HCT116 (cell line): Measurements from ENCODE around the gene ZMYND11. TPM values are rescaled to one million over a fixed set of nuclear protein-coding genes. Genes with fewer than 3 reads are reported as not detected.

ENCODE experiments used
- ATAC-seq: fragments of 200-7000 bp; cut with Tn5 transposase; 2 replicates; pipeline ENCODE4 v1.9.1; 2020; ENCODE audit warnings: mild to moderate bottlenecking, moderate library complexity
- BruUV-seq: library from RNA; stranded (reverse); fragments of 400-500 nt; replicated peaks from 2 replicates; lab custom pipeline; 2021; lab: Mats Ljungman, UMichigan
- CTCF ChIA-PET: fragments of 300-600 bp; sonication (Branson Sonifier 250); formaldehyde crosslinking; loops from one replicate; lab custom pipeline; 2021; ENCODE audit warnings: antibody characterized with exemption; lab: Charles Lee
- POLR2A ChIA-PET: fragments of 300-600, 350-600 bp; sonication (Branson Sonifier 250); formaldehyde crosslinking; loops from one replicate; lab custom pipeline; 2021; ENCODE audit warnings: antibody characterized with exemption; lab: Charles Lee
- RAD21 ChIA-PET, 2 experiments: fragments of 300-600 bp; sonication (Branson Sonifier 250); formaldehyde crosslinking; loops; one replicate each; lab custom pipeline; 2023; ENCODE audit warnings: low total read pairs in 2 of 2; ENCODE audit not compliant: uncharacterized antibody in 2 of 2, unreplicated experiment in 2 of 2, low non-redundant PET in 1 of 2; lab: Charles Lee
- DNase-seq: peaks from one replicate; pipeline ENCODE4 v3.0.0-alpha.2; 2010; ENCODE audit warnings: low read depth, low spot score
- H2AFZ ChIP-seq: fragments of 200-600 bp; shearing (Covaris generic), sonication (generic); 2 replicates; pipeline ENCODE4 v1.6.1; 2017; ENCODE audit warnings: low read depth, mixed run types, mixed read lengths, antibody characterized with exemption, low read length; ENCODE audit not compliant: poor library complexity, severe bottlenecking
- H3K27ac ChIP-seq: 2 replicates; pipeline ENCODE4 v1.5.1; 2012; ENCODE audit warnings: low read depth, low read length
- H3K27me3 ChIP-seq: fragments of 200-600 bp; sonication (generic); 2 replicates; pipeline ENCODE4 v1.6.1; 2016; ENCODE audit warnings: mixed run types, low read length, mixed read lengths; ENCODE audit not compliant: insufficient read depth
- H3K36me3 ChIP-seq, 2 experiments: fragments of 200-500 bp in 1 of 2; fragments of 200-600 bp in 1 of 2; sonication (Bioruptor generic) in 1 of 2; sonication (generic) in 1 of 2; 2 replicates each; pipeline versions ENCODE4 v1.5.1 to v1.6.1; 2014 to 2016; ENCODE audit warnings: low read length in 2 of 2, inconsistent platforms in 1 of 2, mixed read lengths in 1 of 2, mixed run types in 1 of 2; ENCODE audit not compliant: insufficient read depth in 2 of 2, control insufficient read depth in 1 of 2
- H3K4me1 ChIP-seq, 2 experiments: fragments of 200-600 bp in 1 of 2; sonication (generic) in 1 of 2; 2 replicates each; pipeline versions ENCODE4 v1.5.1 to v1.6.1; 2012 to 2017; ENCODE audit warnings: low read length in 2 of 2, inconsistent platforms in 1 of 2, mild to moderate bottlenecking in 1 of 2, mixed read lengths in 1 of 2, mixed run types in 1 of 2, moderate library complexity in 1 of 2; ENCODE audit not compliant: insufficient read depth in 2 of 2, control insufficient read depth in 1 of 2
- H3K4me2 ChIP-seq: fragments of 200-600 bp; sonication (generic); 2 replicates; pipeline ENCODE4 v1.6.1; 2017; ENCODE audit warnings: mixed run types, low read length, mixed read lengths
- H3K4me3 ChIP-seq, 2 experiments: fragments of 200-600 bp in 1 of 2; sonication (generic) in 1 of 2; replicated peaks in 1 of 2; 2 replicates each; pipeline ENCODE4 v1.5.1; 2011 to 2016; ENCODE audit warnings: low read length in 2 of 2, control low read depth in 1 of 2, low read depth in 1 of 2, mild to moderate bottlenecking in 1 of 2, mixed read lengths in 1 of 2, mixed run types in 1 of 2
- H3K79me2 ChIP-seq: fragments of 200-600 bp; sonication (generic); 2 replicates; pipeline ENCODE4 v1.6.1; 2017; ENCODE audit warnings: mild to moderate bottlenecking, mixed run types, low read length, moderate library complexity, mixed read lengths; ENCODE audit not compliant: insufficient read depth
- H3K9ac ChIP-seq: fragments of 200-600 bp; sonication (generic); 2 replicates; pipeline ENCODE4 v1.6.1; 2016; ENCODE audit warnings: low read length, mixed read lengths
- H3K9me2 ChIP-seq: fragments of 200-600 bp; sonication (generic), shearing (Covaris generic); 2 replicates; pipeline ENCODE4 v1.6.1; 2017; ENCODE audit warnings: mixed run types, mild to moderate bottlenecking, moderate library complexity; ENCODE audit not compliant: insufficient read depth
- H3K9me3 ChIP-seq, 2 experiments: fragments of 200-500 bp in 1 of 2; fragments of 200-600 bp in 1 of 2; sonication (Bioruptor generic) in 1 of 2; sonication (generic) in 1 of 2; 2 replicates each; pipeline ENCODE4 v1.6.1; 2014 to 2017; ENCODE audit warnings: low read length in 2 of 2, mixed read lengths in 2 of 2, inconsistent platforms in 1 of 2, low read depth in 1 of 2, mild to moderate bottlenecking in 1 of 2, mixed run types in 1 of 2, moderate library complexity in 1 of 2; ENCODE audit not compliant: control insufficient read depth in 1 of 2, insufficient read depth in 1 of 2
- H4K20me1 ChIP-seq: fragments of 200-600 bp; sonication (generic), shearing (Covaris generic); 2 replicates; pipeline ENCODE4 v1.6.1; 2017; ENCODE audit warnings: mixed run types, mild to moderate bottlenecking, moderate library complexity; ENCODE audit not compliant: insufficient read depth
- CEBPB ChIP-seq: IDR thresholded peaks from 2 replicates; pipeline ENCODE4 v1.6.1; 2012; ENCODE audit warnings: low read depth
- EGR1 ChIP-seq: IDR thresholded peaks from 2 replicates; pipeline ENCODE4 v1.6.1; 2012; ENCODE audit warnings: low read depth
- EZH2 ChIP-seq: fragments of 200-600 bp; sonication (generic); IDR thresholded peaks from 2 replicates; pipeline ENCODE4 v1.6.1; 2017; ENCODE audit warnings: antibody characterized with exemption, mixed run types
- FOSL1 ChIP-seq: IDR thresholded peaks from 2 replicates; pipeline ENCODE4 v1.6.1; 2012; ENCODE audit warnings: low read depth
- POLR2A ChIP-seq: IDR thresholded peaks from 2 replicates; pipeline ENCODE4 v1.7.0; 2011; ENCODE audit warnings: borderline replicate concordance; ENCODE audit not compliant: insufficient read depth, insufficient read length; ENCODE audit errors: extremely low read depth
- SIN3A ChIP-seq: IDR thresholded peaks from 2 replicates; pipeline ENCODE4 v1.6.1; 2012; ENCODE audit warnings: low read depth
- TCF7L2 ChIP-seq: IDR thresholded peaks from 2 replicates; pipeline ENCODE4 v1.7.0; 2011; ENCODE audit warnings: borderline replicate concordance, inconsistent platforms; ENCODE audit not compliant: insufficient read depth, insufficient read length; ENCODE audit errors: extremely low read depth
- ZBTB33 ChIP-seq: IDR thresholded peaks from 2 replicates; pipeline ENCODE4 v1.6.1; 2011; ENCODE audit warnings: mild to moderate bottlenecking, low read length, moderate library complexity; ENCODE audit not compliant: insufficient replicate concordance; ENCODE audit errors: extremely low read depth
- ZFX ChIP-seq: fragments of 450-650 bp; IDR thresholded peaks from 2 replicates; pipeline ENCODE4 v1.6.1; 2017
- ZNF274 ChIP-seq: fragments of 200-500 bp; sonication (Bioruptor generic); IDR thresholded peaks from 2 replicates; pipeline ENCODE4 v1.6.1; 2014; ENCODE audit warnings: mild to moderate bottlenecking, low read depth, low read length, inconsistent platforms
- intact Hi-C: fragments of 100-400 bp; cut with micrococcal nuclease; formaldehyde crosslinking; loops from 2 replicates; pipeline ENCODE4 v1.10.0; 2022
- total RNA-seq: library from RNA; stranded (reverse); gene quantifications from one replicate; pipeline ENCODE4 v1.2.1, GENCODE V29; 2021; ENCODE audit not compliant: unreplicated experiment
- TF ChIP-seq, protein P1 (sequence below): IDR thresholded peaks from 2 replicates; pipeline ENCODE4 v1.6.1; 2012; ENCODE audit warnings: low read depth

The ZMYND11 gene
- total RNA-seq, 1 experiment from 2014 or later: 28.3 TPM

DNA sequence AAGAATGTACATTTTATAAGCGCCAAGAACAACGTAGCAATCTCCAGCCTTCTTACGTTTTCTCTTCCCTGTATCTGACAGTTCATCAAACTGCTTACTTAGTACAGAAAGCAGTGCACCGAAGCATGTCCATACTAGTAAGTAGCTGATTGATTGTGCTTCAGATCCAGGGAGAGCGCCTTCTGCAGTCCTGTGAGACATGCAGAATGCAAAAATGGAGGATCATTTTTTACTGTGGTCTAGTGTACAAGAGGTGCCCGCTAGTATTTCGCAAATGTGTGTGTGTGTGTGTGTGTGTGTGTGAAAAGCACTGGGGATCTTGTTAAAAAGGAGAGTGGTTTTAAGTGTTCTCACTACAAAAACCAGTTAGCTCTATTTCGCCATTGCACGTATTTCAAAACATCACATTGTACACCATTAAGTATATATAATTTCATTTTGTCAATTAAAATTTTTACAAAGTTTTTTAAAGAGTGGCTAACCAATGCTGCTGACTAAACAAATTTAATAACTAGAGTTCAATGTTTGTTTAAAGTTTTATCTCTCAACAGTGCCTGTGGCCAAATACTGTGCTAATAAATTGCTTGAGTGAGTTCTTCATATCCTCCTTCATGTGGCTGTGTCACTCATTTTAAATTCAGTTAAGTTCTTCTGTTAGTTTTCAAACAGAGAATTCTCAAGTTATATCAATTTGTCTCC is 99.6 kb downstream of the ZMYND11 start:
- Histone ChIP-seq H3K9ac (no peak overlapping the region), H3K27me3 (no peaks in the 10 kb centered on the region), H3K9me2 (no peaks in the 10 kb centered on the region), H4K20me1 (no peaks in the 10 kb centered on the region), H3K4me2 (no peak overlapping the region), H3K27ac (no peak overlapping the region), H3K9me3 (no peaks in the 10 kb centered on the region), H2AFZ (no peak overlapping the region), H3K36me3 (no peaks in the 10 kb centered on the region), H3K4me1 (no peaks in the 10 kb centered on the region), H3K79me2 (no peaks in the 10 kb centered on the region), H3K4me3 (no peak overlapping the region)
- ATAC-seq (no peak), DNase-seq (no peak)
- ChIA-PET RAD21 (no interaction called here), CTCF (no interaction called here), POLR2A (no interaction called here)
- no TSS peak for BruUV-seq
- no peak for TF ChIP-seq SIN3A
- no peak for TF ChIP-seq TCF7L2
- no peak for TF ChIP-seq FOSL1
- TF ChIP-seq EGR1: no peak
- TF ChIP-seq EZH2: no peak
- no peak for TF ChIP-seq POLR2A
- TF ChIP-seq ZFX: no peak
- TF ChIP-seq ZBTB33: no peak
- TF ChIP-seq ZNF274: no peak
- no peak for TF ChIP-seq CEBPB
- TF ChIP-seq, protein P1, sequence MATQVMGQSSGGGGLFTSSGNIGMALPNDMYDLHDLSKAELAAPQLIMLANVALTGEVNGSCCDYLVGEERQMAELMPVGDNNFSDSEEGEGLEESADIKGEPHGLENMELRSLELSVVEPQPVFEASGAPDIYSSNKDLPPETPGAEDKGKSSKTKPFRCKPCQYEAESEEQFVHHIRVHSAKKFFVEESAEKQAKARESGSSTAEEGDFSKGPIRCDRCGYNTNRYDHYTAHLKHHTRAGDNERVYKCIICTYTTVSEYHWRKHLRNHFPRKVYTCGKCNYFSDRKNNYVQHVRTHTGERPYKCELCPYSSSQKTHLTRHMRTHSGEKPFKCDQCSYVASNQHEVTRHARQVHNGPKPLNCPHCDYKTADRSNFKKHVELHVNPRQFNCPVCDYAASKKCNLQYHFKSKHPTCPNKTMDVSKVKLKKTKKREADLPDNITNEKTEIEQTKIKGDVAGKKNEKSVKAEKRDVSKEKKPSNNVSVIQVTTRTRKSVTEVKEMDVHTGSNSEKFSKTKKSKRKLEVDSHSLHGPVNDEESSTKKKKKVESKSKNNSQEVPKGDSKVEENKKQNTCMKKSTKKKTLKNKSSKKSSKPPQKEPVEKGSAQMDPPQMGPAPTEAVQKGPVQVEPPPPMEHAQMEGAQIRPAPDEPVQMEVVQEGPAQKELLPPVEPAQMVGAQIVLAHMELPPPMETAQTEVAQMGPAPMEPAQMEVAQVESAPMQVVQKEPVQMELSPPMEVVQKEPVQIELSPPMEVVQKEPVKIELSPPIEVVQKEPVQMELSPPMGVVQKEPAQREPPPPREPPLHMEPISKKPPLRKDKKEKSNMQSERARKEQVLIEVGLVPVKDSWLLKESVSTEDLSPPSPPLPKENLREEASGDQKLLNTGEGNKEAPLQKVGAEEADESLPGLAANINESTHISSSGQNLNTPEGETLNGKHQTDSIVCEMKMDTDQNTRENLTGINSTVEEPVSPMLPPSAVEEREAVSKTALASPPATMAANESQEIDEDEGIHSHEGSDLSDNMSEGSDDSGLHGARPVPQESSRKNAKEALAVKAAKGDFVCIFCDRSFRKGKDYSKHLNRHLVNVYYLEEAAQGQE: no peak
- intact Hi-C loops: no loop called here
